ENCODE data around the gene GNAO1.
A peak's percentile ranks its signal among the peaks of the same experiment; 100 is the strongest.

Gene GNAO1

DNA sequence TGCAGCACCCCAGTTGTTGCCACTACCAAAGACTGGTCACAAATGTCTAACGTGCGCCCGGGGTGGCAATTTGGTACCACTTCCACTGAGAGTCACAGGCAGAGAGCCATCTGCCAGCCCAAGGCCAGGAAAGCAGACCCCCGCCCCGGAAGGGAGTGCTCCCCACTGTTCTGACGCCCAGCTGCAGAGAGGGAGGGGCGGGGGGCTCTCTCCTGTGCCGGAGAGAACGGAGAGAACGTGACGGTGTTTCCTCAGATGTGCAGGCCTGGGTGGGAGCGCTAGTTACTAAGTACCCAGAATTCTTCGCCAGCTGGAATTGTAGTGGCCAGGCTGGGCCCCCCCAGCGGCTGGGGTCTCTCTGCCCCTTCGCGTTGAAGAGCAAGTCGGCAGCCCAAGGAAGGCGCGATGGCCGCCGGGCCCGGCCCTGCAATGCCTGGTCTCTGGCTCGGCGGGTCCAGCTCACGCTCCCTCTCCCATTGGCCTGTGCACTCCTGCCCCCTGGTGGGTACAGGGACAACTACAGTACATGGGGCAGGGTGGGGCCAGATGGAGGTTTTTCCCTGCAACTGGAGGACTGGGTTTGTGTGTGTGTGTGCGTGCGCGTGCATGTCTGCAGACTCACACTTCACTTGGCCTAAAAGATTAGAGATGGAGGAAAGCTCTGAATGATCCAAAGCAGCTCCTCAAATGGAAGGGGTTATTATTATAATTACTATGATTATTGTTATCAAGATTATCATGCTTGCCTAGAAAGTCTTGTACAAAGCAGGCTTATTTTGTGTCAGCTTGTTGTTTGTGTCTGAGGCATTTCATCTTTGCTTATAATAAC is 126.9 kb downstream of the GNAO1 start:
- DNase-seq (ENCODE audit: low spot score) = peak; percentile 90
- peak; percentile 82 for TF ChIP-seq CTCF (IDR thresholded peaks at IDR 0.05; ENCODE audit: extremely low read depth, missing control alignments)

GRCh38 chr16:56318827-56319140 is 127.5 kb downstream of the GNAO1 start:
- no peak for TF ChIP-seq CTCF (IDR thresholded peaks at IDR 0.05; ENCODE audit: extremely low read depth, missing control alignments)
- DNase-seq (ENCODE audit: low spot score) = no peak

- TF ChIP-seq CTCF (IDR thresholded peaks at IDR 0.05; ENCODE audit: extremely low read depth, missing control alignments) = no peak
- DNase-seq (ENCODE audit: low spot score) = no peak
Observed at GRCh38 chr16:56319376-56319775, 128.1 kb downstream of the GNAO1 start.

DNA sequence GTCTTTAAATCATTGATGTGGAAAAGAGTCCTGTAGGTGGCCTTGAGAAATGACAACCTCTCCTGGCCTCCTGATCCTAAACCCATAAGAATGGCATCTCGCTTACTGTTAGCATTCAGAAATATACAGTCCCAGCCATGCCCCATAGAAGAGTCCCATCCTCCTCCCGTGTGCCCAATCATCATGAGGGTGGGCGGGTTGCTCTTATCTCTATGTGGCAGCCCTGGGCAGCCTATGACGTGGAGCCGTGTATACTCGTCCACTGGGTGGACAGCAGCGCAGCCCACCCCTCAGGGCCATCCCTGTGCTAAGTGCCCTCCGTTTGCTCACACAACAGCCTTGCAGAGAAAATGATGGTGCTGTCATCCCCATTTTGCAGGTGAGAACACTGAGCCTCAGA is 128.8 kb downstream of the GNAO1 start:
- DNase-seq (ENCODE audit: low spot score) = no peak
- no peak for TF ChIP-seq CTCF (IDR thresholded peaks at IDR 0.05; ENCODE audit: extremely low read depth, missing control alignments)

DNA sequence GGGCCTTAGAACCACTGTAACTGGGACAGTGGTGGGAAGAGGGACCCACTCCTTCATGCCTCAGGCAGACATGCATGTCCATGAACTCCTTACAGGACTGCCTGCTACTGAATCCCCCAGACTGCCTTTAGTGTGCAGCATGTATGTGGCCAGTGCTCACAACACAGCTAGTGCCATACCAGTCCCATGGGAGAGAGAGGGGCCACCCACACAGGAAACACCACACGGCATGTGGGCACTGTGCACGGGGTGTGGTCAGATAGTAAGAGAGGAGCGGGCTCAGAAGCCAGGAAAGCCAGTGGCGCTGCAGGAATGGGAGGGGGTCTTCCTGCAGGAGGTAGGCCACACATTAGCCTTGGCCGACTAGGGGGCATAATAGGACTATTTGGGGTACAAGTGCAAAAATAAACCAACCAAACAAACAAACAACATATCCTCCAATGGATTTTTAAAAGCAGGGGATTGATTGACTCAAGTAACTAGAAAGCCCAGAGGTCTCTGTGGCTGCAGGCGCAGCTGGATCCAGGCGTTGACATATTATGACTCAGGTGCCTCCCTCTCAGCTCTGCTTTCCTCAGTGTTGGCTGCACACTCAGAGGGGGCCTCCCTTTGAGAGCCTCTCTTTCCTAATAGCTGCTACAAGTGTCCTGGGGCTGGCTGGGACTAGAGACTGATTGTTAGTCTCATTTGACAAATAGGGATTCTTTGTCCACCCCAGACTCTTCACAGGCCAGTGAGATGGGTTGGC is 129.7 kb downstream of the GNAO1 start:
- no peak for TF ChIP-seq CTCF (IDR thresholded peaks at IDR 0.05; ENCODE audit: extremely low read depth, missing control alignments)
- DNase-seq (ENCODE audit: low spot score) = no peak

GRCh38 chr16:56321571-56321970 is 130.3 kb downstream of the GNAO1 start:
- DNase-seq (ENCODE audit: low spot score) = no peak
- no peak for TF ChIP-seq CTCF (IDR thresholded peaks at IDR 0.05; ENCODE audit: extremely low read depth, missing control alignments)

DNA sequence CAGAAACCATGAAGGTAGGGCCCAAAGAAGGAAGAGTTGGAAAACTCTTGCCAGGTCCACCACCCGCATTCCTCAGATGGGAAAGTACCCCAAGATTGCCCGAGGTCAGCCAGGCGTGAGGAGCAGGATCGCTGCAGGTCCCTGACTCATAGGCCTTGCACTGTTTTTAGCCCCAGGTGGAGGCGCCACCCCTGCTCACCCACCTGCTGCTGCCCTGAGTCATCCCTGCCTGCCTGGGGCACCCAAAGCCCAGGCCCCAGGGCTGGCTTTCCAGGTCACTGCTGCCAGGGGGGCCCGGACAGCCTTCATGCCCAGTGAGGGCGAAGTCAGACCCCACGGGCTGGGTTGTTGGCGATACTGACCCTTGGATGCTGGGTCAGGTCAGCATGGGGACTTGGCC is 133.1 kb downstream of the GNAO1 start:
- no peak for DNase-seq (ENCODE audit: low spot score)
- no peak for TF ChIP-seq CTCF (IDR thresholded peaks at IDR 0.05; ENCODE audit: extremely low read depth, missing control alignments)
